Smooth muscle cell (in vitro differentiated cells): ENCODE results near the gene PIGK. TPM values are rescaled to one million over a fixed set of nuclear protein-coding genes. Genes with fewer than 3 reads are reported as not detected.

ENCODE experiments used
- DNase-seq: peaks from one replicate; lab custom pipeline; 2025; ENCODE audit not compliant: unreplicated experiment; lab: John Stamatoyannopoulos, UW
- H2AFZ ChIP-seq: fragments of 200-600 bp; sonication (generic); 2 replicates; pipeline ENCODE4 v1.6.0; 2016; ENCODE audit warnings: antibody characterized with exemption, low read depth, mild to moderate bottlenecking
- H3F3A ChIP-seq: fragments of 200-600 bp; sonication (generic); 2 replicates; pipeline ENCODE4 v1.6.0; 2017; ENCODE audit warnings: antibody characterized with exemption, low read depth
- H3K27ac ChIP-seq: fragments of 200-600 bp; sonication (generic); 2 replicates; pipeline ENCODE4 v1.5.1; 2016; ENCODE audit warnings: low read depth, mild to moderate bottlenecking
- H3K27me3 ChIP-seq: fragments of 200-600 bp; sonication (generic); 2 replicates; pipeline ENCODE4 v1.6.1; 2016; ENCODE audit warnings: low read depth, mild to moderate bottlenecking
- H3K36me3 ChIP-seq: fragments of 200-600 bp; sonication (generic); 2 replicates; pipeline ENCODE4 v1.5.1; 2016; ENCODE audit warnings: low read depth
- H3K4me1 ChIP-seq: fragments of 200-600 bp; sonication (generic); 2 replicates; pipeline ENCODE4 v1.5.1; 2016; ENCODE audit warnings: low read depth
- H3K4me2 ChIP-seq: fragments of 200-600 bp; sonication (generic); 2 replicates; pipeline ENCODE4 v1.6.0; 2016; ENCODE audit warnings: mild to moderate bottlenecking
- H3K4me3 ChIP-seq: fragments of 200-600 bp; sonication (generic); 2 replicates; pipeline ENCODE4 v1.5.1; 2016; ENCODE audit warnings: mild to moderate bottlenecking
- H3K79me2 ChIP-seq: fragments of 200-600 bp; sonication (generic); 2 replicates; pipeline ENCODE4 v1.6.0; 2016; ENCODE audit warnings: low read depth, mild to moderate bottlenecking
- H3K9ac ChIP-seq: fragments of 200-600 bp; sonication (generic); 2 replicates; pipeline ENCODE4 v1.6.0; 2016; ENCODE audit warnings: low read depth
- H3K9me3 ChIP-seq: fragments of 200-600 bp; sonication (generic); replicated peaks from 2 replicates; pipeline ENCODE4 v1.5.1; 2016; ENCODE audit warnings: low read depth
- H4K20me1 ChIP-seq: fragments of 200-600 bp; sonication (generic); 2 replicates; pipeline ENCODE4 v1.6.0; 2016; ENCODE audit warnings: low read depth
- WGBS: methylation state at CpG from one replicate; pipeline ENCODE4 v1.1.7; 2016; ENCODE audit warnings: low lambda C conversion rate; 5-methylcytosine and 5-hydroxymethylcytosine counted together
- polyA plus RNA-seq: library from polyadenylated mRNA; unstranded; fragments of >200 nt; fragmentation: Nextera tagmentation; extraction: Ambion mirVana; gene quantifications from 2 replicates; pipeline ENCODE4 v1.2.1, GENCODE V29; 2016
- total RNA-seq: library from RNA; depleted of rRNA; stranded (reverse); fragments of >200 nt; gene quantifications from 2 replicates; pipeline ENCODE4 v1.2.3, GENCODE V29; 2014
- TF ChIP-seq, protein P1 (sequence below): fragments of 200-600 bp; sonication (generic); IDR thresholded peaks from 2 replicates; pipeline ENCODE4 v1.5.1; 2017; ENCODE audit warnings: borderline replicate concordance, mild to moderate bottlenecking, antibody characterized with exemption; ENCODE audit not compliant: insufficient read depth, poor library complexity, severe bottlenecking

Gene PIGK
- total and polyA plus RNA-seq, 2 experiments from 2014 or later = 18.0 to 39.3 TPM

- H3K9ac ChIP-seq = no peak overlapping the region
- WGBS = 93% methylated on average over 2 of the region's 2 CpGs
- no peaks in the 10 kb centered on the region for H3K36me3 ChIP-seq
- TF ChIP-seq, protein P1, sequence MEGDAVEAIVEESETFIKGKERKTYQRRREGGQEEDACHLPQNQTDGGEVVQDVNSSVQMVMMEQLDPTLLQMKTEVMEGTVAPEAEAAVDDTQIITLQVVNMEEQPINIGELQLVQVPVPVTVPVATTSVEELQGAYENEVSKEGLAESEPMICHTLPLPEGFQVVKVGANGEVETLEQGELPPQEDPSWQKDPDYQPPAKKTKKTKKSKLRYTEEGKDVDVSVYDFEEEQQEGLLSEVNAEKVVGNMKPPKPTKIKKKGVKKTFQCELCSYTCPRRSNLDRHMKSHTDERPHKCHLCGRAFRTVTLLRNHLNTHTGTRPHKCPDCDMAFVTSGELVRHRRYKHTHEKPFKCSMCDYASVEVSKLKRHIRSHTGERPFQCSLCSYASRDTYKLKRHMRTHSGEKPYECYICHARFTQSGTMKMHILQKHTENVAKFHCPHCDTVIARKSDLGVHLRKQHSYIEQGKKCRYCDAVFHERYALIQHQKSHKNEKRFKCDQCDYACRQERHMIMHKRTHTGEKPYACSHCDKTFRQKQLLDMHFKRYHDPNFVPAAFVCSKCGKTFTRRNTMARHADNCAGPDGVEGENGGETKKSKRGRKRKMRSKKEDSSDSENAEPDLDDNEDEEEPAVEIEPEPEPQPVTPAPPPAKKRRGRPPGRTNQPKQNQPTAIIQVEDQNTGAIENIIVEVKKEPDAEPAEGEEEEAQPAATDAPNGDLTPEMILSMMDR = no peak
- no peak for DNase-seq
- H3K4me1 ChIP-seq = no peaks in the 10 kb centered on the region
- H3K4me3 ChIP-seq = no peak overlapping the region
- no peak overlapping the region for H2AFZ ChIP-seq
- no peak overlapping the region for H3K4me2 ChIP-seq
- no peaks in the 10 kb centered on the region for H3K79me2 ChIP-seq
- no peaks in the 10 kb centered on the region for H3K27me3 ChIP-seq
- no peaks in the 10 kb centered on the region for H3K9me3 ChIP-seq
- H3F3A ChIP-seq = no peaks in the 10 kb centered on the region
- H4K20me1 ChIP-seq = no peaks in the 10 kb centered on the region
- no peak overlapping the region for H3K27ac ChIP-seq
These were observed 18.4 kb downstream of the PIGK start for GRCh38 chr1:77200806-77201205.

- no peaks in the 10 kb centered on the region for H3K79me2 ChIP-seq
- no peak overlapping the region for H3K4me2 ChIP-seq
- no peaks in the 10 kb centered on the region for H3F3A ChIP-seq
- H3K4me3 ChIP-seq = no peak overlapping the region
- H4K20me1 ChIP-seq = no peaks in the 10 kb centered on the region
- no peaks in the 10 kb centered on the region for H3K27me3 ChIP-seq
- no peak overlapping the region for H3K9ac ChIP-seq
- H3K9me3 ChIP-seq = no peaks in the 10 kb centered on the region
- no peak overlapping the region for H3K27ac ChIP-seq
- no peak for DNase-seq
- H2AFZ ChIP-seq = no peak overlapping the region
- no peaks in the 10 kb centered on the region for H3K36me3 ChIP-seq
- no peaks in the 10 kb centered on the region for H3K4me1 ChIP-seq
- TF ChIP-seq, protein P1 = no peak
These were observed 18.9 kb downstream of the PIGK start for GRCh38 chr1:77200293-77200692.

DNA sequence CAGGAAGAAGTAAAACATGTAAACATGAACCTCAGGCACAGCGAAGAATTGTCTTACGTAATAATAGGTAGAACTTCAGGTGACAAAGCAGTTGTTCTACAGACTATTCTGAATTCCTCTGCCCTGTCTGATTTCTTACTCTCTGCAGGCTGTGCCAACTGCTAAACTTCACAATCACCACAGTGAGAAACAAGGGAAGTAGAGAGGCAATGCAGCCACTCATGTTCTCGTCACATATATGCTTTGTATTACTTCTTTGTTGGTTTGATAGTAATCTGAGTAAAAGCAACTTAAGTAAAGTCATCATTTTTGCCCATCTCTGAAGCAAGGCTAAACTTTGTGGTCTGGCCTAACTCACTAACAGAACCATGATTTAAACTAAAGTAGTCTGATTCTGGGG, 21.9 kb downstream of the PIGK start:
- Histone ChIP-seq H3K79me2 (no peaks in the 10 kb centered on the region), H3K36me3 (no peaks in the 10 kb centered on the region), H3K4me2 (no peak overlapping the region), H3K9me3 (no peaks in the 10 kb centered on the region), H2AFZ (no peak overlapping the region), H3K27me3 (no peaks in the 10 kb centered on the region), H3K4me3 (no peak overlapping the region), H3K27ac (no peak overlapping the region), H3K9ac (no peak overlapping the region), H4K20me1 (no peaks in the 10 kb centered on the region), H3K4me1 (no peaks in the 10 kb centered on the region), H3F3A (no peaks in the 10 kb centered on the region)
- TF ChIP-seq, protein P1 = no peak
- WGBS = 97% methylated on average over 3 of the region's 3 CpGs
- no peak for DNase-seq

- Histone ChIP-seq H3F3A (no peaks in the 10 kb centered on the region), H4K20me1 (no peaks in the 10 kb centered on the region), H3K27ac (no peak overlapping the region), H3K27me3 (no peaks in the 10 kb centered on the region), H3K4me3 (no peak overlapping the region), H3K9me3 (no peaks in the 10 kb centered on the region), H3K4me1 (no peaks in the 10 kb centered on the region), H2AFZ (no peak overlapping the region), H3K9ac (no peak overlapping the region), H3K79me2 (no peaks in the 10 kb centered on the region), H3K4me2 (no peak overlapping the region), H3K36me3 (no peaks in the 10 kb centered on the region)
- no peak for DNase-seq
- TF ChIP-seq, protein P1 = no peak
These were observed 25.3 kb downstream of the PIGK start for GRCh38 chr1:77193951-77194350.
